Sigmoid colon (tissue), 4 donors: ENCODE measurements around the gene RCAN1.

Experiments
- CTCF ChIP-seq, 4 experiments: fragments of 450-650 bp in 3 of 4; fragments of 200-600 bp in 1 of 4; IDR thresholded peaks; one replicate each; pipeline ENCODE4 v1.5.1; 2016 to 2019; ENCODE audit warnings: antibody characterized with exemption in 4 of 4, mild to moderate bottlenecking in 3 of 4, moderate library complexity in 2 of 4
- POLR2A ChIP-seq, 2 donors: fragments of 450-650 bp; IDR thresholded peaks; one replicate each; pipeline ENCODE4 v1.6.1; 2016; ENCODE audit warnings: antibody characterized with exemption in 2 of 2, mild to moderate bottlenecking in 2 of 2, moderate library complexity in 2 of 2
- POLR2AphosphoS5 ChIP-seq, 4 donors: sonication (generic); formaldehyde crosslinking; IDR thresholded peaks; one replicate each; pipeline ENCODE4 v1.6.1; 2017; ENCODE audit warnings: antibody characterized with exemption in 4 of 4

DNA sequence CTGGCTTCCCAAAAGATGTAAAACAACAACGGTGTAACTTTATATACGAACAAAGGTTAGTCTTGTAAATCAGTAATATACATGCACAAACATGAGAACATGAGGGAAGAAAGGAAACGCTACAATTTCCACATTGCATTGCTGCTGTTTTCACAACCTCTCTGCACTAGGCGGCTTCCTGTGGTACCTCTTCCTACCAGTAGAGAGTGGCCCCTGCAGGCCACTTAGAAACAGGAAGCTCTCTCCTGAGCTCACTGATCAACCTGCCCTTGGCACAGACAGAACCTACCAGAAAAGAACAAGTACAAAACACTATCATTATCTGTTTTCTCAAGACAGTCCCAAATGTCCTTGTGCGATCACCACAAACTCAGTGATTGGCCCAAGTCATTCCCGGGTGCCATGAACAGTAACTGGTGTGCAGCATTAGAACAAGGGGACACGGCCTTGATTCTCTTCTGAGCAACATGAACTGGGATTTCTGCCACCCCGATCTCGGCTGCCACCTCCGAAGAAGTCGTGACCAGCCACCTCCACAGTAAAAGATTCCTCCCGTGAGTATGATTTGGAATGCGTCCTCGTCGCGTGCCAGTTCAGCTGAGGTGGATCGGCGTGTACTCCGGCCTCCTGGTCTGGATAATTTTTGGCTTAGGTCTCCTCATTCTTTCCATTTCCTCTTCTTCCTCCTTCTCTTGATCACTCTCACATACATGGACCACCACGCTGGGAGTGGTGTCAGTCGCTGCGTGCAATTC is 97.2 kb downstream of the RCAN1 start:
- TF ChIP-seq CTCF (IDR thresholded peaks at IDR 0.05) (no peak), POLR2A (IDR thresholded peaks at IDR 0.05) (no peak), POLR2AphosphoS5 (IDR thresholded peaks at IDR 0.05) (no peak)
